Ramos (cell line): ENCODE results near the gene SUPT4H1.

Experiments used
- in situ Hi-C: fragments of 300-500 bp; cut with MboI; formaldehyde crosslinking; loops from one replicate; pipeline ENCODE4 v1.14.3; 2022; ENCODE audit warnings: low sequenced_read_pairs; ENCODE audit not compliant: unreplicated experiment

Gene SUPT4H1

DNA sequence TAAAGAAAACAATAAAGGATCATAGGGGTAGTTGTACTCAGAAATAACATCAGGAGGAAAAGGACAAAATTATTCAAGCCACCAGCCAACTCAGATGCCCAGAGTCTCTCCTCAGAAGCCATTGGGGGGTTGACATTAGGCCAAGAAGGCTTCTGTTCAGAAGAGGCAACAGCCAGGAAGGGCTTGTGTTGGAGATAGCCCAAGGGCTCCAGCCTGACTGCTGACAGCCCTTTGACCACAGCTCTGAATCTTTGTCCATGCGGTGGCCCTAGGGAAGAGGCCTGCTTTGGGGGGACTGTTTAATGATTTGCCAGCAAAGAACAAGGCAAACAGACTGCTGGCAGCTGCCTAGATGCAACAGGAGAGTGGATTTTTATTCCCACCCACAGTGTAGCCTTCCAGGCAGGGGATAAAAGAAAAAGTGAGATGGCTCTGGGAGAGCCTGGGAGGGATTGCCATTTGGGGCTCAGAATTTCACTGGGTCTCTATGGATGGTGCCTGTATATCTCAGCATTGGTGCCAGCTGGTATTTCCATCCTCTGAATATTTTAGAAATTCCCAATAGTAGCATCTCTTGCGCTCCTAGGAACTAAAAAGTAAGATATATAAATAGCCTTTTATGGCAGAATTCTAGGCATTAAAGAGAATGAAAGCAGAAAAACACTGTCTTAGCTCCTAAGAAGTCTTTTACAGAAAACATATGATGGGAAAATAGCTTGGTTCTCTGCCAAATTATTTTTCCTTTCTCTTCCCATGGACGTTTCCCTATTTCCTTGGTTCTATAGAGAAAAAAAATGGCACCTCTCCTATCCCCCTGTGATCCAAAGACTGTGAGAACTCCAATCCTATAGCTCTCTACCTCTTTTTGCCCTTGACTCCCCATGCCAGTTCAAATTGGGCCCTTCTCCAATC lies 29.4 kb upstream of the SUPT4H1 start:
- in situ Hi-C loops, result no loop called here

DNA sequence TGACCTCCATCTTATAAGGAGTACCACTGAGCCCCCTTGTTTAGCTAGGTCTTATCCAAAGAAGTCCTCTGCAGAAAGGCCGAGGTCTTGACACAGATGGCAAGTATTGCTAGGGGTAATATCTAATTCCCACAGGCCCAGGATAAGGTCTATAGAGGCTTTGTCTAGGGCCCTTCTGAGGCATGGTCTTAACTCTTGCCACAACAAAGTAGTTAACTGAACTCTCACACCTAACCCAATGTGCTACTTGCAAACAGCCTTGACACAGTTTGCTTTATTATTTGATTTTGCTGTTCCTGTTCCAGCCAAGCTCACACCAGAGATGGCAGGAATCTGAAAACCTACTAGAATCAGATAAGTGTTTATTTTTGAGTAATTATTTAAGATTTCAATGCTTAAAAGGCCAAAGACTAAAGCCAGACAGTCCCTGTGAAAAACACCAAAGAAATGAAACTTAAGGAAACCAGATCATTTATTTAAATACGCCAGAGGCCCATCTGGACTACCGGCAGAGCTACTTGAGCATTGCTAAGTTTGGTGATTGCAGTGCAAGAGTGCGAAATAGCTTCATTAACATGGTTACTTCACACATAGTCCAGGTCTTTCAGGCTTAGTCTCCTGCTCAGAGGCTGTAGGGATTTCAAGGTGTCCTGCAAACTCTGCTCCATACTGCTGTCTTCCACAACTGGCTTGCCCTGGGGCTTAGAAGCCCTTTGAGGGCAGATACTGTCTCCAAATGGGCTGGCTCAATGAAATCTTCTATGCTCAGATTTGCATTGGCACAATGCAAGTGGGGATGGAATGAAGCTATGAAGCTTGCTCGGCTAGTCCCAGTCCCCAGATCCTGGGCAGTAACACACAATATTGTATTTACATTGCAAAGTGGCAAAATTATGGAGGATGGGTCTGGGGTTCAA lies 28.5 kb upstream of the SUPT4H1 start:
- in situ Hi-C loops, result no loop called here

DNA sequence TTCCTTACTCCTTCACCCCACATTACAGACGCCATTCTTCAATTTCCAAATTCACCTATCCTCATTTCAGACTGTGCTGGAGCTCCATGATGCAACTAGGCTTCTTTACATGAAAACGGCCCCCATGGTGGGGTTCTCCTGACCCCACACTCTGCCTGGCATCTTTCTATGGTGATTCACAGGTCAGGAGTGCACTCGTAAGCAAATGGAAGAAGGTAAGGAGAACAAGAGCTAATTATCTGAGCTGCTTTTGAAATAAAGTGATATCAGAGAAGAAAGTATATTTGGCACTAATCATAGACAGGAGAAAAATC lies 27.5 kb upstream of the SUPT4H1 start:
- in situ Hi-C loops, result no loop called here

DNA sequence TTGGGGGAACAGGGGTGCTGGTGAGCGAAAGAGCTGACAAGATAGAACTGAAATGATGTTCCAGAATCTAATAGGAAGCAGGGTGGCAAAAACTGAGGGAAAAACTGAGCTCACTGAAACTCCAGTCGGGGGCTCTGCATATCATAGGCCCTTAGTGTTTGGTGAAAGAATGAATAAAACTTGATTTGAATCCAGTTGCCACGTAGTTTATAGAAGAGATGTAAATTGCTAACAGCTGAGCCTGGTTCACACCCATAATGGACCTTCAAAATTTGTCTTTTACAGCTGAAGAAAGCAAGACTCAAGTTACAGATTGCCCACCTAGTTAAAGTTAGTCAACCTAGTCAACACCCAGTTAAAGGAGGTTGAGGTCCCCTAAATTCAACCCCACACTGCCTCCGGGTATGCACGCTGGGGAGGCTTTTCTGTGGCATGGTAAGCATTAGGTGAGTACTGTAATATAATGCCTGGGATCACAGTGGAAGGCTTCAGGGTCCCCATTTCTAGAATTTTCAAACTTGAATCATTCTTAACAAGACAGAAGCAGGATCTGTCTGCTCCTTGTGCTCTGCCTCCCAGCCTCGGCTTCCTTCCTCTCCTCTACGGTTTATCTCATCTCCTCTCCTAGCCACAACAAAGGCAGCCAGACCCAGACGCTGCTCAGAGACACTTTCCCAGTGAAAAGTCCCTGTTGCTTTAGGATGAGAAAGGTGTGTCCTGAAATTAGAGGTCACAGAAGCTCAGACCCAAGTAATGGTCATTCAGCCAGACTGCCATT lies 26.9 kb upstream of the SUPT4H1 start:
- in situ Hi-C loops, result no loop called here

DNA sequence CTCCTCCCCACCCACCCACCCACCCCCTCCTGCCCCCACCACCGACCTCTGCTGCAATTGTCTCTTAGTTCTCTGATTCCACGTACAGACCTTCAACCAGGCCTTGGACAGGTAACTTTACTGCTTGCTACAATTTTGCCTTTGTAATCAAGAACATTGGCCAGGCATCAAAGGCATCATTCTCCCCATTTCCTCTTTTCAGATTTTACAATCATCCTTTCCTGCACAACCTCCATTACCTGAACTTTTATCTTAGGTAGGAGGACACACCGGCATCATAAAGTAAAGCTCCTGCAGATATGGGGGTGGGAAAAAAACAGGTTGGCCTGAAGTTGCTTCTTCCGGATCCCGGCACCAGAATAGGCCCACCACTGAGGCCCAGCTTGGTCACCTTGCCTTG lies 25.7 kb upstream of the SUPT4H1 start:
- in situ Hi-C loops, result no loop called here

DNA sequence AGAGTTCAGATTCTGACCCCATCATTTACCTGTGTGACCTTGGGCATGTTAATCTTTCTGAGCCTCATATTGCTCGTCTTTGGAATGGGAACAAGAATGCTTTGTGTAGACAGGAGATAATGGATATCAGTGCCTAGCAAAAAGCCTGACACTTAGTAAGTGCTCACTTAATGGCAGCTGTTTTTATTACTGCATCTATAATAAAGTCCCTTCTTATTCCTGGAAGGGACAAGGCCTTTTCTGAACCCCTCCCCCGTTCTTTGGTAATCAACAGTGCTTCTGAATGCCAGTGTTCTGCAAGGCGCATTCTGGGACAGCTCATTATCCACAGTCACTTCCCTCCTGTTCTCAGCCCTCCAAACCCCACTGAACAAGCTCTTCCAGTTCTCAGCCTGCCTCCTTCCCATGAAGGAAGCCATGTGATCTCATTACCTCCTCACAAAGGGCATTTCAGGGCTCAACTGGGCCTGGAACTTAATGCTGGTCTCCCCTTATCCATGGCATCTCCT lies 25.1 kb upstream of the SUPT4H1 start:
- in situ Hi-C loops, result no loop called here

DNA sequence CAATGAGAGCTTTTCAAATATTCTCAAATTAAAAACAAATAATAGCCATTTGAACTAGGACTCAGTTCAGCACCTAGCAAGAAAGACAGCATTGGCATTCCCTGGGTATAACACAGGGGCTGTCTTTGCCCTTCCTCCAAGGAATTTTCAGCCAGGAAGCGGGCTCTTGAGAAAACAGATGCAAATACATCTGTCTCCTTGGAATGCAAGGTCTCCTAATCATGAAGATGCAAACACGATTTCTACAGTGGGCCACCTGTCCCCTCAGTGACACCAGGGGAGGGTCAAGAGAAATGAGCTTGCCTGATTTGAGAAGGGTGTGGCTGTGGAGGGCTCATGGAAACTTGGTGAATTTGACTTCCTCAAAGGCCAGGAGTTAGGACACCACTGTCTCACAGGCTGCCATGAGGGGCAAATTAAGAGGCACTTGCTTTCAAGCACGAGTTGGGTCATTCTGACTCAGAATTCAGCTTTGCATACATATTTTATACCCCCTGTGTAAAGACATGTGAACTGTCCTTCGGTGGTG lies 24.5 kb upstream of the SUPT4H1 start:
- in situ Hi-C loops, result no loop called here

DNA sequence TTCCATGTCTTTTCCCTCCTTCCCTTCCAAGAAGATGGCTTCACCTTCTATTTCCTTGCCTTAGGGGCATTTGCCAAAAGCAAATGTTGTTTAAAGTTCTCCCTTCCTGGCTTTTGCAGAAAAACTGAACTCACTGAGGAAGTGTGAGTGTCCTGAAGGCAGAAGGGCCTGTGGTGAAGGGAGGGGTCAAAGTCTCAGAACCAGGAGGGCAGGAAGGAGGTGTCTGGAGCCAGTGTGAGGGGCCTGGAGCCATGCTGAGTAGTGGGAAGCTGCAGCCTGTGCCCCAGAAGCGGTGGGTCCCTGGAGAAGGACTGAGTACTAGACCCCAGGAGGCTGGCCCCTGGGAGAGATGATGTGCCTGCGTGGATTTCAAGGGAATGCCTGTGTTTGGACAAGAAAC lies 23.8 kb upstream of the SUPT4H1 start:
- in situ Hi-C loops, result no loop called here

DNA sequence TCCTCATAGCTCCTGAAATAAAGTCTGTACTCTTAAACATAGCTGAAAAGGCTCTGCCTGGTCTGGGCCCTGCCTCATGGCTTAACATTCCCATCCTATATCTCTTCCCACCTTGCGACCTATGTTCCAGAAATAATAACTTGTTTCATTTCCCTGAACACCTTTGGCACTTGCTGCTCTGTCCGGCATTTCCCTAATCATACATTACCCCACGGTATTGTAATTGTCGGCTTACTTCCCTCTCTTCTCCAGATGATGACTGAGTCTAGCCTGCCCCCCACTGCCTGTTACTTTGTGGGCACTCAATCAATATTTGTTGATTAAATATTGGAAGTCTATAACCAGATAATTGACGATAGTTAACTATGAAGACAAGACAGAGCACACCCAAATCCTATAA lies 23.3 kb upstream of the SUPT4H1 start:
- in situ Hi-C loops, result no loop called here

DNA sequence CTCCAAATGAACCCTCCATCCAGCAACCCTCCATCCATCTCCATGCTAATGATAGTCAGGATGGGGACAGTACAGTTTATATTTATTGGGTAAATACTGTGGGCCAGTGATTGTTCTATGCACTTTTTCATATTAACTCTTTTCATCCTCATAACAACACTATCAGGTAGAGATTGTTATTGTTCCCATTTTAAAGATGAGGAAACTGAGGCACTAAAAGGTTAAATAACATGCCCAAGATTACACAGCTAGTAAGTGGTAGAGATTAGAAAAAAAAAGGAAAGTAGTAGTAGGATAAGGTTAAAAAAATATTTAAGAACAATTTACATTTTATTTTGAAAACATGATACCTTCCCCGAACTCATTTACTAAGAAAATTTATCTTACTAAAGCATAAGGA lies 21.9 kb upstream of the SUPT4H1 start:
- in situ Hi-C loops, result no loop called here

DNA sequence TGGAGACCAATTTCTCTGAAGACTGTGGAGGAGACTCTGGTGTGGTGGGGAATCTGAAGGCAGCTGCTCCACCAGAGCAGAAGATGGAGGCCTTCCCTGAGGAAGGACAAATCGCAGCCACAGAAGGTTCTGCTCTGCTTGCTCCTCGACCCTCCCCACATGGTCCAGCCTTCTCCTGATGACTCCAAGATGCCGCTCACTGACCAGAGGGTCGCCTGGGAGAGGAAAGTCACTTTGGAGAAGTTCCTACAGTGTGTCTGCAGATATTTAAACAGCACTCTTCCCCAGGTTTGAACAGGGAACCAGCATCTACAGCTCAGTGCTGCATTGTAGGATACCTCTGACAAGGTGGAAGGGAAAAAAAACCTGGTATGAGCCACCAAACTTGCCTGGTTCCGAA lies 21.0 kb upstream of the SUPT4H1 start:
- in situ Hi-C loops, result no loop called here

DNA sequence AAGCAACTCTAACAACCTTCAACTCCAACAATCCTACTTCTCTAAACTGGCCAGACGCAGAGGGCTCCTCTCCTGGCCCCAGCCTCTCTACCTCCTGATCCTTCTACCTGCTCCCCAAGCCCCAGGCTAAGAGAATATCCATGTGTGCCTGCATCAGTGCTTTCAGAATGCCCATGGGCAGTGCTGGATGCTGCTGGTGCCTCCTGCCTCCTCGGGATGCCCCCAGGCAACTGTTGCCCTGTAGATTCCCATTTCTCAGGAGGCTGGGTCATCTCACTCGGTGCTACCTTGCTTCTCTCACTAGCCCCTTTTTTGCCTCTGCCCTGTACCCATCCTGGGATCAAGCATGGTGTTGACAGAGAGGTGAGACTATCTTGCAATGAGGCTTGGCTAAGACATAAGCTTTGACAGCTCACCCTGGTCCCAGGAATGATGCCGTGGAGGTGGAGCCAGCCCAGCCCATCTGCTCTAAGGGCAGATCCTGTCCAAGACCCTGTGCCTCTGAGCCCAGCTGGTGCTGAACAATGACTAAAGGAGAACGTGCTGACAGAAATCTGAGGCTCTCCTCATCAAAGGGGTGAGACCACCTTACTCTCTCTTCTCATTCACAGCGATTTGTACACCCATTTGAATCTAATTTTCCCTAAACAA lies 19.4 kb upstream of the SUPT4H1 start:
- in situ Hi-C loops, result no loop called here

DNA sequence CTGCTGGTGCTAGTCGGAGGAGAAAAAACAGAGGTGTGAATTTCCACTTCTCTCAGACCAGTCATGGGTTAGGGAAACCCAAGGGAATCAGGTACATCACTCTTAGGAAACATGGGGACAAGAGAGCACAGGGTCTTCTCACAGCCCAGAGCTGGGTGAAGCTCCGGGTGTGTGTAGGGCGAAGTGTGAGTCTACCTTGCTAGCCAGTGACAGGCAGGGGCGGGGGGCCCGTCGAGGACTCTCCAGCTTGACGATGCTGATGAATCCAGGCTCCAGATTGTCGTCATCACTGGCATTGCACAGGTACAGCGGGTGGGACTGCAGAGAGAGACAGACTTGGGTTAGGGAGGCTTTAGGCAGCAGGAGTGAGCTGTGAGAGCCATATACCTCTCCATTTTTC lies 18.7 kb upstream of the SUPT4H1 start:
- in situ Hi-C loops, result no loop called here

DNA sequence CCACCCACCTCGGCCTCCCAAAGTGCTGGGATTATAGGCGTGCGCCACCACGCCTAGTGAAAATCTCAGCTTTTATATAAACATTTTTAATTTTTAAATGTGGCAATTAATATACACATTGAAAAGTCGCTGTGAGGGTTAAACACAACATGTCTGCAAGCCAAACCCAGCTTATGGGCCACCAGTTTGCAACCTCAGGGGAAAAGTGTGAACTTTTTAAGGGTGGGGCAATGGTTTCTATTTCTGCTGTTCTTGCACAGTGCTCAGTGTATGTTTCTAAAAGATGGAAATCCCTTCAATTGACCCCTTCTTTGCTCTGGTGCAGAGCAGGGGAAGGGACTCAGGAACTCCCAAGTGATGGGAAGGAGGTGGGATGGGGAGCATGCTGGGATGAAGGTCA lies 18.3 kb upstream of the SUPT4H1 start:
- in situ Hi-C loops, result no loop called here

DNA sequence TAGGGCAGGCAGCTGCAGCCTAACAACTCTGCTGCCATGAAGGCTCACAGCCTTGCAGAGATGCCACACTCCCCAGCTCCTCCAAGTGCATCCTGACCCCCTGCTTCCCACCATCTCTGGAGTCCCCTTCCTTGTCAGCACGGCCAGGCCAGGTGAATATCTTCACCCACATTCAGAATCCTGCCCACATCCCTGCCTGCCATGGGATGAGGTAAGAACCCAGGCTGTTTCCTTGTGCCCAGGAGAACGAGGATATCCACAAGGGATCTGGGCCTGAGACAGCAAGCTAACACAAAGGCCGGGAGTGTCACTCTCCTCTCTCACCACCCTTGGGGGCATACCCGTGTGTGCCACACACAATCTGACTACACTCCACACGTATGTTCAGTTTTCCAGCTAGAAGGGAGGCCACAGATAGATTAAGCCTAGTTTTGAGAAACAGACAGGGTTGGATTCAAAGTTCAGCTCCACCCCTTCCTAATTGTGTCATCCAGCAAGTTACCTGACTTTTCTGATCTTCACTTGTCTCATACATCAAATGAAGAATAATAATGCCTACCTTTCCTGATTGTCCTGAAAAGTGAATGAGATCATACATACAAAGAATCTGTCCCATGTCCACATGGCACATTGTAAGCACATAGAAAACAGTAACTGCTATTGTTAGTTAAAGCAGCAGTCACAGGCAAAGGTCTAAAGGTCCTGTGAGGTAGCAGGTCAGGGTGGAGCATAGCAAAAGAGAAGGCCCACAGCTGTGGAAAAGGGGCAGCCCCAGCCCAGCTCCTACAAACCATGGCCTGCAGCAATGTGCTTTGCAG lies 17.4 kb upstream of the SUPT4H1 start:
- in situ Hi-C loops, result no loop called here

DNA sequence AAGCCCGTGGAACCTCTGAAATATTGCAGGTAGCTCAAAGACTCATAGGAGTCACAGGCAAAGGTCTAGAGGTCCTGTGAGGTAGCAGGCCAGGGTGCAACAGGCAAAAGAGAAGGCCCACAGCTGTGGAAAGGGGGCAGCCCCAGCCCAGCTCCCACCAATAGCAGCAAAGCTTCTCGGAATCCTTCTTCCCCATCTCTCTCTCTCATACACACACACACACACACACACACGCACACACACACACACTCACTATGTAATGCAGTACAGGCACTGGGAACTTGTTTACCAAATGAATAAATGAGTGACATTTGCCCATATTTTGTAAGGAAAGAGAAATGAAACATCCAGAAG lies 16.8 kb upstream of the SUPT4H1 start:
- in situ Hi-C loops, result no loop called here

DNA sequence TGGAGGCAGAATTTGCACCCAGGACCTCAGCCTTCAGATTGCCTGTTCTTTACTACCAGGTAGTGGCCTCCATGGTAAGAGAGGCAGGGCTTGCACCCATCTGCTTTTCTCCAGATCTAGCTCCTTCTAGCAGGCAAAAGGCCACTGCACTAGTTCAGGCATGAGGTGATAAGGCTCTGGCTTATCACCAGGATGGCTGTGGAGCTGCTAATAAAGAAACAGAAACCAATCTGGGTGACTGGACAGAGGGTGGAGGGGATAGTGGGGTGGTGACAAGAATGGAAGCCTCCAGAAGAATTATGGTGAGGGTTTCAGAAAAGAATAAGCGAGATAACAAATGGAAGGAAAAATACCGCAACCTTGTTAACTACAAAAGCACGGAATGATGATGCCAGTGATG lies 15.5 kb upstream of the SUPT4H1 start:
- in situ Hi-C loops, result no loop called here

DNA sequence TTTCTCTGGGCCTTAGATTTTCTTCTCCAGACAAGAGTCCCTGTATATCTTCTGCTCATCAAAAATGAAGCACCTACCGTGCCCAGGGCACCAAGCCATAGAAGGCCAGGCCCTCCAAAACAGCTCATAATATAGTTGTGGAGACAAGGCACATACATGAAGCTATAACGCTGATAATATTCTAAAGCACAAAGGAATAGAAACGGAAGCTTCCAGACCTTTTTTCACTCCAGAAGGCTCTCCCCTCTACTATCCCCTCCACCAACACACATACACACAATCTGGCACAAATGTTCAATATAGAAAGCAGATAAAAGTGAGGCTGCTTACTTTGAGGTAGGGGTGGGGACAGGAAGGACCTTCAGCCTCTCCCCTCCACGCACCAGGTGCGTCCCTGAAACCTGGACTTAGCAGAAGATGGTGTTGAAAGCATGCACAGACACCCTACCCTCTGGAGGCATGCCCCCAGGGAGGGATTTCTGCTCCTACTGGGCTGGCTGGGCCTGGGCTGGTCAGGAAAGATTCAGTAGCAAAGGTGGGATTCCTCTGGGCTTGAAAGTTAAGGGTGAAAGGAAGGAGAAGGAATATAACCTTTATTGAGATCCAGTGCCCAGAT lies 14.1 kb upstream of the SUPT4H1 start:
- in situ Hi-C loops, result no loop called here
